ENCODE measurements around the gene ARX.

GRCh38 chrX:24982306-24982965 lies 33.3 kb downstream of the ARX start:
- TF ChIP-seq POLR2A (IDR thresholded peaks at IDR 0.05) (no peak), CTCF (IDR thresholded peaks at IDR 0.05) (no peak)
